WERI-Rb-1 (cell line): ENCODE measurements around the gene DBP.
"Not testable (repeated sequence)": the region's sequence is repeated elsewhere in the genome, so short reads cannot be mapped to it uniquely, and the experiment has no call there.

ENCODE experiments used
- DNase-seq: peaks from one replicate; pipeline ENCODE4 v3.0.0-alpha.2; 2020
- H3K27ac ChIP-seq: fragments of 250-450 bp; sonication (Bioruptor Pico); 2 replicates; pipeline ENCODE4 v1.5.1; 2020; ENCODE audit warnings: mild to moderate bottlenecking, moderate library complexity
- H3K27me3 ChIP-seq: fragments of 250-450 bp; sonication (Bioruptor Pico); 2 replicates; pipeline ENCODE4 v1.5.1; 2021; ENCODE audit warnings: mild to moderate bottlenecking, low read depth, moderate library complexity; ENCODE audit not compliant: insufficient read depth, severe bottlenecking
- H3K36me3 ChIP-seq: fragments of 250-450 bp; sonication (Bioruptor Pico); 2 replicates; pipeline ENCODE4 v1.5.1; 2020; ENCODE audit warnings: mild to moderate bottlenecking, moderate library complexity
- H3K4me3 ChIP-seq: 2 replicates; pipeline ENCODE4 v1.5.1; 2011; ENCODE audit warnings: low read depth, mild to moderate bottlenecking, control low read depth, low read length
- H3K9me3 ChIP-seq: fragments of 250-450 bp; sonication (Bioruptor Pico); 2 replicates; pipeline ENCODE4 v1.5.1; 2021; ENCODE audit warnings: mild to moderate bottlenecking, moderate library complexity; ENCODE audit not compliant: severe bottlenecking
- CTCF ChIP-seq: IDR thresholded peaks from 2 replicates; pipeline ENCODE4 v1.5.1; 2011; ENCODE audit warnings: low read depth, mild to moderate bottlenecking, control low read depth, inconsistent platforms, low read length

The DBP gene

DNA sequence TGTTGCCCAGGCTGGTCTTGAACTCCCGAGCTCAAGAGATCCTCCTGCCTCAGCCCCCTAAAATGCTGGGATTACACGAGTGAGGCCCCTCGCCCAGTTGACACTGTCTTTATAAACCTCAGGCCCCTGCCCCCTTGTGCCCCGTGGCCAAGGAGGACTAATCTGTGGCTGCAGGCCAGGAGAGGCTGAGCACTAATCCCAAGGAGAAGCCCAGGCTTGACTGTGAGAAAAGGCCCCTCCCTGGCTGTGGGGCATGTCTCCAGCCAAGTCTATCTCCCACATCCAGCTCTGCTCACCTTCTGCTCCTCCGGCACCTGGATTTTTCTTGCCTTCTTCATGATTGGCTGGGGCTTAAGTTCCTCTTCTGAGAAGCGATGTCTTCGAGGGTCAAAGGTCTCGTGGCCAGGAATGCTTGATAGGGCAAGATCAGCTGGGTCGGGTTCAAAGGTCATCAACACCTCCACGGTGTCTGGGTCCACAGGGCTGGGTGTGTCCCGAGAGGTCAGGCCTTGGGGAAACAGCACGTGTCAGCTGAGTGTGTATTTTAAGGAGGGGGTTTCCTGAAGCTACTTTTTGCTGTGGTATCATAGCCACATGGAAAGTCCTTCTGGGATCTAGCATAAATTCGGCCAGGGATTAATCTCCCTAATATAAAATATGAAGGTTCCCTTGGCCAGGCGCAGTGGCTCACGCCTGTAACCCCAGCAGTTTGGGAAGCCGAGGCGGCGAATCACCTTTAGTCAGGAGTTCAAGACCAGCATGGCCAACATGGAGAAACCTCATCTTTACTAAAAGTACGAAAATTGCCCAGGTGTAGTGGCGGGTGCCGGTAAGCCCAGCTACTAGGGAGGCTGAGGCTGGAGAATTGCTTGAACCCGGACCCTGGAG, 3.8 kb downstream of the DBP start:
- DNase-seq, result peak; percentile 87
- Histone ChIP-seq H3K27ac (peak overlapping the region; percentile 43), H3K4me3 (peak overlapping the region; percentile 38), H3K9me3 (no peaks in the 10 kb centered on the region), H3K36me3 (peaks cover 33% of the 10 kb centered on the region), H3K27me3 (no peaks in the 10 kb centered on the region)
- no peak for TF ChIP-seq CTCF

DNA sequence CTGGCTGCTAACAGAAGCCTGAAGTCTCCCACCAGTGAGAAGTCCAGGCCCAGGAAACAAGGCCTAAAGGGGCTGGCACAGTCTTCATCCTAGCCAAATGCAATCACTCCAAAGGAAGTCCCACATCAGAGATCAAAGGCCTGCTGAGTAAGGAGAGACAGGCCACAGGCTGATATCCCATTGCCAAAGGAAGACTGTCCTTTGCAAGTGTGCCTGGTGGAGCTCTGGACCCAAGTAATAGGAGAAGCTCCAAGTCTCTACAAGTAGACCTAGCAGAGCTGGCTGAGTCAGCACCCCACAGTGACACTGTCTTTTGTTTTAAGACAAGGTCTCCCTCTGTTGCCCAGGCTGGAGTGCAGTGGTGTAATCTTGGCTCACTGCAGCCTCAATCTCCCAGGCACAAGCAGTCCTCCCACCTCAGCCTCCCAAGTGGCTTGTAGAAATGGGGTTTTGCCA, 4.5 kb downstream of the DBP start:
- no peak for TF ChIP-seq CTCF
- Histone ChIP-seq H3K27ac (peak overlapping the region; percentile 43), H3K36me3 (peaks cover 33% of the 10 kb centered on the region), H3K27me3 (no peaks in the 10 kb centered on the region), H3K9me3 (no peaks in the 10 kb centered on the region), H3K4me3 (no peak overlapping the region)
- no peak for DNase-seq

GRCh38 chr19:48632286-48632685, 4.9 kb downstream of the DBP start:
- not testable (repeated sequence) for H3K27me3 ChIP-seq, H3K9me3 ChIP-seq, DNase-seq, H3K4me3 ChIP-seq
- H3K27ac ChIP-seq, result peak overlapping the region; percentile 43
- H3K36me3 ChIP-seq, result peaks cover 33% of the 10 kb centered on the region

DNA sequence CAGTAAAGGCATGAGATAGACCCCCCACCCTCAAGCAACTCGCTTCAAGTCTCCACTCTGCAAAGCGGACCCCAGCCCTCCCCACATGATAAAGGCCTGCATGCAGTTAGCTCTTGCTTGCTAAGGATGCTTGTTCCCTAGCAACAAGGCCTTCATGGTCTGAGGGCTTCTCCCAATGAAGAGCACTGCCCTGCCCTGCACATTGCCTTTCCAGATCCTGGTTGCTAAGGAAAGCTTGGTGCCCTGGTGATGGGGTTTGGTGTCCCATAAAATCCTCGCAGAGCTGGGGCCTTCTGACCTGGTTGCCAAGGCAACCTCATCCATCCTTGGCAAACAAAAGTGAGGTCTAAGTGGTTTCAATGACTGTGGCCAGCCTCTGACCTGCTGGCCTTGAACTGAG, 6.0 kb downstream of the DBP start:
- no peak overlapping the region for H3K4me3 ChIP-seq
- peaks cover 36% of the 10 kb centered on the region for H3K36me3 ChIP-seq
- H3K9me3 ChIP-seq, result no peaks in the 10 kb centered on the region
- TF ChIP-seq CTCF, result no peak
- no peak overlapping the region for H3K27ac ChIP-seq
- DNase-seq, result no peak
- no peaks in the 10 kb centered on the region for H3K27me3 ChIP-seq

DNA sequence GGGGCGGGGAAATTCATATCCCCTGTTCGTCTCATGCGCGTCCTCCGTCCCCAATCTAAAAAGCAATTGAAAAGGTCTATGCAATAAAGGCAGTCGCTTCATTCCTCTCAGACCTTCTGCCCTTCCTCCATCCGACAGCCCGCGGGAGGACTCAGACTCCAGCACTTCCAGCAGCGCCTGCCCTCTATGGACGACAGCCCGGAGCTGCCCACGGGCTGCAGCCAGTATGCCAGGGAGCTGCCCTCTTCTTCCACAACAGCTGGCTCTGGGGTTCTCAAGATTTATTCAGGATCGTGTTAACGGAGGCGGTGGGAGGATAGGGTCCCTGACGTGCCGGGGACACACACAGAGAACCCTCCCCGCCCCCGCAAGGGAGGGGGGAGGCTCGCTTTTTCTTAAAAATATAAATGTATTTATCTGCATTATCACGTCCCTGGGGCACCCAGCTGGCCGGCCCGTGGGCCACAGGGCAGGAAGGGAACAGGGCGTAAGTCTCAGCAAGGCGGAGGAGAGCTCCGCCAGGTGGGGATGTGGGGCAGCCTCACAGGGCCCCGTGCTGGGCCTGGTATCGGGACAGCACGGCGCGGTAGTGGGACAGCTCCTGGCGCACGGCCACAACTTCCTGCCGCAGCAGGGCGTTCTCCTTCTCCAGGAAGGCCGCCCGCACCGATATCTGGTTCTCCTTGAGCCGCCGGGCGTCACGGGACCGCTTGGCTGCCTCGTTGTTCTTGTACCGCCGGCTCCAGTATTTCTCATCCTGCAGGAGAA, 6.7 kb downstream of the DBP start:
- H3K4me3 ChIP-seq, result no peak overlapping the region
- H3K27me3 ChIP-seq, result no peaks in the 10 kb centered on the region
- TF ChIP-seq CTCF, result no peak
- no peak overlapping the region for H3K27ac ChIP-seq
- no peak for DNase-seq
- no peaks in the 10 kb centered on the region for H3K9me3 ChIP-seq
- peaks cover 41% of the 10 kb centered on the region for H3K36me3 ChIP-seq

DNA sequence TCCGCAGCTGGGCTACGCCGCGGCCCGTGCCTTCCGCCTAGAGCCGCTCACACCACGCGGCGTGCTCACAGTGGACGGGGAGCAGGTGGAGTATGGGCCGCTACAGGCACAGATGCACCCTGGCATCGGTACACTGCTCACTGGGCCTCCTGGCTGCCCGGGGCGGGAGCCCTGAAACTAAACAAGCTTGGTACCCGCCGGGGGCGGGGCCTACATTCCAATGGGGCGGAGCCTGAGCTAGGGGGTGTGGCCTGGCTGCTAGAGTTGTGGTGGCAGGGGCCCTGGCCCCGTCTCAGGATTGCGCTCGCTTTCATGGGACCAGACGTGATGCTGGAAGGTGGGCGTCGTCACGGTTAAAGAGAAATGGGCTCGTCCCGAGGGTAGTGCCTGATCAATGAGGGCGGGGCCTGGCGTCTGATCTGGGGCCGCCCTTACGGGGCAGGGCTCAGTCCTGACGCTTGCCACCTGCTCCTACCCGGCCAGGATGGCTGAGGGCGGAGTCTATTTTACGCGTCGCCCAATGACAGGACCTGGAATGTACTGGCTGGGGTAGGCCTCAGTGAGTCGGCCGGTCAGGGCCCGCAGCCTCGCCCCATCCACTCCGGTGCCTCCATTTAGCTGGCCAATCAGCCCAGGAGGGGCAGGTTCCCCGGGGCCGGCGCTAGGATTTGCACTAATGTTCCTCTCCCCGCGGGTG, 7.4 kb downstream of the DBP start:
- Histone ChIP-seq H3K9me3 (no peaks in the 10 kb centered on the region), H3K27me3 (no peaks in the 10 kb centered on the region), H3K27ac (no peak overlapping the region), H3K4me3 (no peak overlapping the region), H3K36me3 (peaks cover 41% of the 10 kb centered on the region)
- no peak for TF ChIP-seq CTCF
- no peak for DNase-seq
